HepG2 (cell line): ENCODE measurements around the gene OR13J1. TPM values are rescaled to one million over a fixed set of nuclear protein-coding genes. Genes with fewer than 3 reads are reported as not detected.

Source experiments
- ATAC-seq: fragments of 200-7000 bp; cut with Tn5 transposase; 3 replicates; pipeline ENCODE4 v1.9.1; 2020; ENCODE audit warnings: mild to moderate bottlenecking, moderate library complexity
- BruUV-seq: library from RNA; stranded (reverse); fragments of 400-500 nt; replicated peaks from 2 replicates; lab custom pipeline; 2021; lab: Mats Ljungman, UMichigan
- CTCF ChIA-PET: fragments of 300-600 bp; formaldehyde crosslinking; extraction: SDS; loops from one replicate; lab custom pipeline; 2021; ENCODE audit warnings: low total read pairs, inconsistent platforms, low intra/inter-chr PET ratio; lab: Yijun Ruan, JAX
- POLR2A ChIA-PET: fragments of 350-600 bp; sonication (Branson Sonifier 250); formaldehyde crosslinking; loops from one replicate; lab custom pipeline; 2020; ENCODE audit warnings: antibody characterized with exemption, inconsistent platforms; lab: Yijun Ruan, JAX
- DNase-seq: peaks from one replicate; pipeline ENCODE4 v3.0.0-alpha.2; 2015; ENCODE audit warnings: low spot score
- FAIRE-seq: peaks from 3 replicates; lab custom pipeline; 2011; peaks lifted over from hg19 to GRCh38; lab: Jason Lieb, UNC
- H2AFZ ChIP-seq: one replicate; pipeline ENCODE4 v1.6.1; 2011; ENCODE audit warnings: low read length, inconsistent platforms
- H3K27ac ChIP-seq: fragments of 300-600 bp; 3 replicates; pipeline ENCODE4 v1.8.0; 2011; ENCODE audit warnings: mixed run types, mild to moderate bottlenecking, mixed read lengths, low read length, inconsistent platforms; ENCODE audit not compliant: insufficient read depth; ENCODE audit errors: extremely low read length
- H3K27me3 ChIP-seq, 2 experiments: fragments of 200-600 bp in 1 of 2; 2 replicates in 1 of 2; 3 replicates in 1 of 2; pipeline versions ENCODE4 v1.6.0 to v1.8.0; 2011; ENCODE audit warnings: low read length in 2 of 2, mild to moderate bottlenecking in 2 of 2, moderate library complexity in 2 of 2, inconsistent platforms in 1 of 2; ENCODE audit not compliant: insufficient read depth in 2 of 2, control insufficient read depth in 1 of 2
- H3K36me3 ChIP-seq, 2 experiments: fragments of 200-600 bp in 1 of 2; replicated peaks in 1 of 2; 2 replicates in 1 of 2; 3 replicates in 1 of 2; pipeline versions ENCODE4 v1.5.1 to v1.8.0; 2011; ENCODE audit warnings: low read length in 2 of 2, inconsistent platforms in 1 of 2; ENCODE audit not compliant: insufficient read depth in 2 of 2, control insufficient read depth in 1 of 2
- H3K4me1 ChIP-seq: 2 replicates; pipeline ENCODE4 v1.5.1; 2012; ENCODE audit warnings: low read length, inconsistent platforms; ENCODE audit not compliant: insufficient read depth
- H3K4me2 ChIP-seq: 2 replicates; pipeline ENCODE4 v1.6.0; 2011; ENCODE audit warnings: low read depth, low read length, inconsistent platforms
- H3K4me3 ChIP-seq, 3 experiments: fragments of 200-600 bp in 1 of 3; sonication (generic), shearing (Covaris generic) in 1 of 3; replicated peaks in 1 of 3; 2 replicates each; pipeline ENCODE4 v1.5.1; 2011 to 2016; ENCODE audit warnings: low read length in 3 of 3, inconsistent platforms in 2 of 3, low read depth in 2 of 3, mild to moderate bottlenecking in 2 of 3, control low read depth in 1 of 3, mixed read lengths in 1 of 3; ENCODE audit not compliant: insufficient read depth in 1 of 3
- H3K79me2 ChIP-seq: one replicate; pipeline ENCODE4 v1.6.1; 2011; ENCODE audit warnings: low read length, inconsistent platforms; ENCODE audit not compliant: insufficient read depth
- H3K9ac ChIP-seq: 2 replicates; pipeline ENCODE4 v1.6.0; 2011; ENCODE audit warnings: mild to moderate bottlenecking, low read depth, low read length, inconsistent platforms; ENCODE audit not compliant: insufficient read depth
- H3K9me3 ChIP-seq: 2 replicates; pipeline ENCODE4 v1.5.1; 2012; ENCODE audit warnings: mild to moderate bottlenecking, low read length
- H4K20me1 ChIP-seq: 2 replicates; pipeline ENCODE4 v1.6.0; 2011; ENCODE audit warnings: inconsistent platforms, mild to moderate bottlenecking, low read length, moderate library complexity; ENCODE audit not compliant: insufficient read depth
- FLYWCH1 ChIP-seq: sonication (generic); formaldehyde crosslinking; IDR thresholded peaks from 2 replicates; pipeline ENCODE4 v1.8.1; 2023; ENCODE audit warnings: mild to moderate bottlenecking, missing genetic modification reagents
- FOXM1 ChIP-seq: sonication (generic); formaldehyde crosslinking; IDR thresholded peaks from 2 replicates; pipeline ENCODE4 v1.5.0; 2020; ENCODE audit warnings: missing genetic modification reagents
- GTF2F1 ChIP-seq: fragments of 150-350 bp; IDR thresholded peaks from 2 replicates; pipeline ENCODE4 v1.6.1; 2014; ENCODE audit warnings: low read length
- HNF1A ChIP-seq, 2 experiments: sonication (generic) in 1 of 2; formaldehyde crosslinking in 1 of 2; IDR thresholded peaks; 2 replicates each; pipeline versions ENCODE4 v1.4.0 to v1.6.1; 2016 to 2020; ENCODE audit warnings: borderline replicate concordance in 1 of 2, low read depth in 1 of 2, mild to moderate bottlenecking in 1 of 2, missing genetic modification reagents in 1 of 2
- MBD4 ChIP-seq: IDR thresholded peaks from 2 replicates; pipeline ENCODE4 v1.6.1; 2012; ENCODE audit warnings: low read length, inconsistent platforms, borderline replicate concordance
- PBX2 ChIP-seq: IDR thresholded peaks from 2 replicates; pipeline ENCODE4 v1.6.1; 2016; ENCODE audit warnings: control low read depth
- PRDM4 ChIP-seq: sonication (generic); formaldehyde crosslinking; IDR thresholded peaks from 2 replicates; pipeline ENCODE4 v1.9.0; 2021; ENCODE audit warnings: missing genetic modification reagents, borderline replicate concordance
- SMARCC2 ChIP-seq: fragments of 450-650 bp; IDR thresholded peaks from 2 replicates; pipeline ENCODE4 v1.6.1; 2017; ENCODE audit warnings: antibody characterized with exemption, mild to moderate bottlenecking
- ZNF101 ChIP-seq: sonication (generic); formaldehyde crosslinking; IDR thresholded peaks from 2 replicates; pipeline ENCODE4 v1.4.0; 2020; ENCODE audit warnings: mild to moderate bottlenecking, low read depth, missing genetic modification reagents, borderline replicate concordance
- ZNF180 ChIP-seq: sonication (generic); formaldehyde crosslinking; IDR thresholded peaks from 2 replicates; pipeline ENCODE4 v1.4.0; 2020; ENCODE audit warnings: low read depth, missing genetic modification reagents, borderline replicate concordance
- ZNF564 ChIP-seq: sonication (generic); formaldehyde crosslinking; IDR thresholded peaks from 2 replicates; pipeline ENCODE4 v1.8.1; 2023; ENCODE audit warnings: mild to moderate bottlenecking, missing genetic modification reagents
- ZSCAN21 ChIP-seq: sonication (generic); formaldehyde crosslinking; IDR thresholded peaks from 2 replicates; pipeline ENCODE4 v1.8.0; 2022; ENCODE audit warnings: mild to moderate bottlenecking, missing genetic modification reagents, moderate library complexity, borderline replicate concordance
- WGBS: methylation state at CpG from one replicate; pipeline ENCODE4 v1.1.6; 2017; ENCODE audit warnings: low lambda C conversion rate; 5-methylcytosine and 5-hydroxymethylcytosine counted together
- in situ Hi-C: cut with HindIII; loops from 2 replicates; pipeline ENCODE4 v1.10.0; 2017; ENCODE audit warnings: low pct_unique_long_range_greater_than_20kb; ENCODE audit not compliant: extremely low pct_ligation_motif_present
- intact Hi-C: fragments of 100-400 bp; cut with micrococcal nuclease; formaldehyde crosslinking; loops from one replicate; pipeline ENCODE4 v1.10.0; 2022; ENCODE audit not compliant: unreplicated experiment
- polyA plus RNA-seq, 8 experiments: library from polyadenylated mRNA; depleted of rRNA in 3 of 8; stranded (reverse) in 7 of 8; unstranded in 1 of 8; fragments of >200 nt; fragmentation: Illumina TruSeq in 4 of 8; extraction: Trizol in 4 of 8; gene quantifications; 2 replicates each; pipeline versions ENCODE4 v1.2.1 to v1.2.3, GENCODE V29; 2011 to 2016; ENCODE audit warnings: low read depth in 4 of 8, missing spikeins in 1 of 8, mixed read lengths in 1 of 8; ENCODE audit not compliant: insufficient read depth in 1 of 8
- total RNA-seq, 5 experiments: library from RNA; depleted of rRNA; stranded (reverse); fragments of >200 nt; fragmentation: Illumina TruSeq; extraction: Trizol; gene quantifications; 2 replicates each; pipeline ENCODE4 v1.2.3, GENCODE V29; 2016; ENCODE audit warnings: low read depth in 1 of 5
- TF ChIP-seq, protein P1 (sequence below): sonication (generic); formaldehyde crosslinking; IDR thresholded peaks from 2 replicates; pipeline ENCODE4 v1.5.0; 2020; ENCODE audit warnings: missing genetic modification reagents

Gene OR13J1
- total and polyA plus RNA-seq, 2 of the 13 experiments (the other 11 are each of a cell fraction or from before 2014, with no cell fraction given): not detected

- ATAC-seq: no peak
- H3K9me3 ChIP-seq: no peaks in the 10 kb centered on the region
- 38% methylated on average over 5 of the region's 8 CpGs for WGBS
- no peak for DNase-seq
- CTCF ChIA-PET: no interaction called here
- BruUV-seq: no TSS peak
- no peak for FAIRE-seq
- 0 out of 2 replicates have a peak, but pooled peaks cover 5% of the 10 kb centered on the region for H3K4me1 ChIP-seq
- H3K4me3 ChIP-seq: no peak overlapping the region
- H3K4me2 ChIP-seq: no peak overlapping the region
- peaks cover 1 to 21% of the 10 kb centered on the region in 2 experiments; a peak in 2 of 5 replicates for H3K27me3 ChIP-seq
- POLR2A ChIA-PET: no interaction called here
- no peaks in the 10 kb centered on the region for H3K36me3 ChIP-seq
- intact Hi-C loops (no loop called here), in situ Hi-C loops (no loop called here)
- H2AFZ ChIP-seq: no peak overlapping the region
- H3K27ac ChIP-seq: no peak overlapping the region
- no peak overlapping the region for H3K9ac ChIP-seq
- no peaks in the 10 kb centered on the region for H3K79me2 ChIP-seq
- no peaks in the 10 kb centered on the region for H4K20me1 ChIP-seq
- no peak for TF ChIP-seq PBX2 (CRISPR knock-in tag)
- no peak for TF ChIP-seq GTF2F1
- TF ChIP-seq HNF1A (IDR thresholded peaks at IDR 0.05; ENCODE audit: low read depth): no peak
- TF ChIP-seq HNF1A (CRISPR knock-in tag; IDR thresholded peaks at IDR 0.05; ENCODE audit: borderline replicate concordance): no peak
- TF ChIP-seq ZNF564 (CRISPR knock-in tag): no peak
- TF ChIP-seq ZNF101 (CRISPR knock-in tag): no peak
- TF ChIP-seq FLYWCH1 (CRISPR knock-in tag): no peak
- TF ChIP-seq SMARCC2: no peak
- no peak for TF ChIP-seq FOXM1 (CRISPR knock-in tag)
- TF ChIP-seq, protein P1, sequence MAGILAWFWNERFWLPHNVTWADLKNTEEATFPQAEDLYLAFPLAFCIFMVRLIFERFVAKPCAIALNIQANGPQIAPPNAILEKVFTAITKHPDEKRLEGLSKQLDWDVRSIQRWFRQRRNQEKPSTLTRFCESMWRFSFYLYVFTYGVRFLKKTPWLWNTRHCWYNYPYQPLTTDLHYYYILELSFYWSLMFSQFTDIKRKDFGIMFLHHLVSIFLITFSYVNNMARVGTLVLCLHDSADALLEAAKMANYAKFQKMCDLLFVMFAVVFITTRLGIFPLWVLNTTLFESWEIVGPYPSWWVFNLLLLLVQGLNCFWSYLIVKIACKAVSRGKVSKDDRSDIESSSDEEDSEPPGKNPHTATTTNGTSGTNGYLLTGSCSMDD (CRISPR knock-in tag): no peak
- TF ChIP-seq PRDM4 (CRISPR knock-in tag): no peak
- no peak for TF ChIP-seq ZSCAN21 (CRISPR knock-in tag)
- TF ChIP-seq MBD4: no peak
- no peak for TF ChIP-seq ZNF180 (CRISPR knock-in tag)
Measured at GRCh38 chr9:35864695-35865255, 5.4 kb downstream of the OR13J1 start.
